Keratinocyte (primary cell): ENCODE data around the gene TRIM6. TPM values are rescaled to one million over a fixed set of nuclear protein-coding genes. Genes with fewer than 3 reads are reported as not detected.
"Not testable (repeated sequence)": the region's sequence is repeated elsewhere in the genome, so short reads cannot be mapped to it uniquely, and the experiment has no call there.

ENCODE experiments used
- DNase-seq: peaks from one replicate; pipeline ENCODE4 v3.0.0-alpha.2; 2011; ENCODE audit warnings: low read depth, missing footprints, low spot score
- FAIRE-seq: peaks from 2 replicates; lab custom pipeline; 2011; peaks lifted over from hg19 to GRCh38; lab: Jason Lieb, UNC
- H2AFZ ChIP-seq: 2 replicates; pipeline ENCODE4 v1.6.0; 2012; ENCODE audit warnings: low read length, control low read depth, inconsistent platforms; ENCODE audit not compliant: control insufficient read depth
- H3K27ac ChIP-seq: 2 replicates; pipeline ENCODE4 v1.5.1; 2011; ENCODE audit warnings: low read length; ENCODE audit not compliant: control insufficient read depth, insufficient read depth
- H3K27me3 ChIP-seq: 3 replicates; pipeline ENCODE4 v1.6.0; 2011; ENCODE audit warnings: low read length; ENCODE audit not compliant: control insufficient read depth, insufficient read depth; ENCODE audit errors: extremely low read depth
- H3K36me3 ChIP-seq, 2 experiments: 2 replicates in 1 of 2; 3 replicates in 1 of 2; pipeline ENCODE4 v1.5.1; 2011; ENCODE audit warnings: low read length in 2 of 2, mild to moderate bottlenecking in 1 of 2; ENCODE audit not compliant: control insufficient read depth in 2 of 2, insufficient read depth in 2 of 2; ENCODE audit errors: extremely low read depth in 1 of 2
- H3K4me1 ChIP-seq: 3 replicates; pipeline ENCODE4 v1.5.1; 2011; ENCODE audit warnings: low read length; ENCODE audit not compliant: control insufficient read depth, insufficient read depth; ENCODE audit errors: extremely low read depth
- H3K4me2 ChIP-seq: 3 replicates; pipeline ENCODE4 v1.6.0; 2011; ENCODE audit warnings: low read depth, low read length; ENCODE audit not compliant: control insufficient read depth, insufficient read depth; ENCODE audit errors: extremely low read depth
- H3K4me3 ChIP-seq, 3 experiments: fragments of 200-600 bp in 1 of 3; sonication (generic) in 1 of 3; 2 replicates in 2 of 3; 3 replicates in 1 of 3; pipeline ENCODE4 v1.5.1; 2011 to 2016; ENCODE audit warnings: low read length in 3 of 3, mild to moderate bottlenecking in 3 of 3, control low read depth in 2 of 3, inconsistent platforms in 1 of 3, low read depth in 1 of 3, mixed read lengths in 1 of 3, mixed run types in 1 of 3, moderate library complexity in 1 of 3; ENCODE audit not compliant: control insufficient read depth in 2 of 3, insufficient read depth in 2 of 3; ENCODE audit errors: extremely low read depth in 1 of 3
- H3K79me2 ChIP-seq: 2 replicates; pipeline ENCODE4 v1.6.0; 2012; ENCODE audit warnings: low read length; ENCODE audit not compliant: control insufficient read depth, insufficient read depth
- H3K9ac ChIP-seq: 3 replicates; pipeline ENCODE4 v1.6.0; 2011; ENCODE audit warnings: low read length; ENCODE audit not compliant: control insufficient read depth, insufficient read depth; ENCODE audit errors: extremely low read depth
- H3K9me1 ChIP-seq: 3 replicates; pipeline ENCODE4 v1.6.0; 2011; ENCODE audit warnings: low read length; ENCODE audit not compliant: control insufficient read depth, insufficient read depth; ENCODE audit errors: extremely low read depth
- H3K9me3 ChIP-seq: 2 replicates; pipeline ENCODE4 v1.5.1; 2012; ENCODE audit warnings: low read depth, low read length; ENCODE audit not compliant: control insufficient read depth
- H4K20me1 ChIP-seq: 3 replicates; pipeline ENCODE4 v1.6.0; 2011; ENCODE audit warnings: low read length; ENCODE audit not compliant: control insufficient read depth, insufficient read depth; ENCODE audit errors: extremely low read depth
- EZH2 ChIP-seq: IDR thresholded peaks from one replicate; pipeline ENCODE4 v1.6.1; 2012; ENCODE audit warnings: inconsistent platforms, mild to moderate bottlenecking, low read length, moderate library complexity
- dilution Hi-C: fragments of 300-500 bp; cut with MboI; formaldehyde crosslinking; loops from one replicate; pipeline ENCODE4 v1.7.0; 2020; ENCODE audit warnings: low sequenced_read_pairs; ENCODE audit not compliant: extremely low pct_ligation_motif_present
- polyA plus RNA-seq, 5 experiments: library from polyadenylated mRNA; depleted of rRNA in 3 of 5; stranded (reverse) in 3 of 5; stranded (forward) in 1 of 5; unstranded in 1 of 5; fragments of >200 nt; gene quantifications; 1 replicate in 1 of 5; 2 replicates in 3 of 5; 3 replicates in 1 of 5; pipeline versions ENCODE4 v1.2.1 to v1.2.3, GENCODE V29; 2011 to 2012; ENCODE audit warnings: missing spikeins in 2 of 5, low read depth in 1 of 5, low replicate concordance in 1 of 5
- TF ChIP-seq, protein P1 (sequence below), 3 experiments: IDR thresholded peaks in 1 of 3; conservative IDR thresholded peaks in 1 of 3; optimal IDR thresholded peaks in 1 of 3; 2 replicates in 2 of 3; 3 replicates in 1 of 3; pipeline versions ENCODE3 to v1.5.1; 2011; ENCODE audit warnings: low read length in 3 of 3, mild to moderate bottlenecking in 3 of 3, moderate library complexity in 2 of 3, control low read depth in 1 of 3, inconsistent platforms in 1 of 3; ENCODE audit not compliant: insufficient read depth in 2 of 3; ENCODE audit errors: extremely low read depth in 1 of 3

The TRIM6 gene
- polyA plus RNA-seq, 1 donor (not counting 4 experiments of a cell fraction or from before 2014, with no cell fraction given), result 5.2 TPM

DNA sequence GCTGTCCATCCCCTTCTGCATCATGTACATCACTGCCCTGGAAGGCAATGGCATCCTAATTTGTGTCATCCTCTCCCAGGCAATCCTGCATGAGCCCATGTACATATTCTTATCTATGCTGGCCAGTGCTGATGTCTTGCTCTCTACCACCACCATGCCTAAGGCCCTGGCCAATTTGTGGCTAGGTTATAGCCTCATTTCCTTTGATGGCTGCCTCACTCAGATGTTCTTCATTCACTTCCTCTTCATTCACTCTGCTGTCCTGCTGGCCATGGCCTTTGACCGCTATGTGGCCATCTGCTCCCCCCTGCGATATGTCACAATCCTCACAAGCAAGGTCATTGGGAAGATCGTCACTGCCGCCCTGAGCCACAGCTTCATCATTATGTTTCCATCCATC lies 15.4 kb upstream of the TRIM6 start:
- dilution Hi-C loops, result no loop called here
- TF ChIP-seq EZH2, result no peak
- TF ChIP-seq, protein P1, sequence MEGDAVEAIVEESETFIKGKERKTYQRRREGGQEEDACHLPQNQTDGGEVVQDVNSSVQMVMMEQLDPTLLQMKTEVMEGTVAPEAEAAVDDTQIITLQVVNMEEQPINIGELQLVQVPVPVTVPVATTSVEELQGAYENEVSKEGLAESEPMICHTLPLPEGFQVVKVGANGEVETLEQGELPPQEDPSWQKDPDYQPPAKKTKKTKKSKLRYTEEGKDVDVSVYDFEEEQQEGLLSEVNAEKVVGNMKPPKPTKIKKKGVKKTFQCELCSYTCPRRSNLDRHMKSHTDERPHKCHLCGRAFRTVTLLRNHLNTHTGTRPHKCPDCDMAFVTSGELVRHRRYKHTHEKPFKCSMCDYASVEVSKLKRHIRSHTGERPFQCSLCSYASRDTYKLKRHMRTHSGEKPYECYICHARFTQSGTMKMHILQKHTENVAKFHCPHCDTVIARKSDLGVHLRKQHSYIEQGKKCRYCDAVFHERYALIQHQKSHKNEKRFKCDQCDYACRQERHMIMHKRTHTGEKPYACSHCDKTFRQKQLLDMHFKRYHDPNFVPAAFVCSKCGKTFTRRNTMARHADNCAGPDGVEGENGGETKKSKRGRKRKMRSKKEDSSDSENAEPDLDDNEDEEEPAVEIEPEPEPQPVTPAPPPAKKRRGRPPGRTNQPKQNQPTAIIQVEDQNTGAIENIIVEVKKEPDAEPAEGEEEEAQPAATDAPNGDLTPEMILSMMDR (optimal IDR thresholded peaks at IDR 0.05 in 1 of 3, IDR thresholded peaks at IDR 0.05 in 1 of 3, conservative IDR thresholded peaks at IDR 0.05 in 1 of 3; ENCODE audit: extremely low read depth in 1 of 3, insufficient read depth in 2 of 3, low read length in 3 of 3), result no peak

DNA sequence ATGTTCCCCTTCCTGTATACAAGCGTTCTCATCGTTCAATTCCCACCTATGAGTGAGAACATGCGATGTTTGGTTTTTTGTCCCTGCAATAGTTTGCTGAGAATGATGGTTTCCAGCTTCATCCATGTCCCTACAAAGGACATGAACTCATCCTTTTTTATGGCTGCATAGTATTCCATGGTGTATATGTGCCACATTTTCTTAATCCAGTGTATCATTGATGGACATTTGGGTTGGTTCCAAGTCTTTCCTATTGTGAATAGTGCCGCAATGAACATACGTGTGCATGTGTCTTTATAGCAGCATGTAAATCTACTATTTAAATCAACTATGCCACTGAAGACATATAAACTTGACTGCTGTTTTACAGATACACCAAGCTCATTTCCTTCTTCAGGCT lies 12.0 kb upstream of the TRIM6 start:
- H3K4me2 ChIP-seq, H3K4me1 ChIP-seq, H3K9me1 ChIP-seq, dilution Hi-C loops, H3K9me3 ChIP-seq, H3K4me3 ChIP-seq, H2AFZ ChIP-seq, H3K27ac ChIP-seq, H3K27me3 ChIP-seq, FAIRE-seq, H4K20me1 ChIP-seq, H3K79me2 ChIP-seq, H3K9ac ChIP-seq, H3K36me3 ChIP-seq, DNase-seq: not testable (repeated sequence)

More for the DNA sequence above, 15.4 kb upstream of the TRIM6 start:
- H3K27me3 ChIP-seq, result no peaks in the 10 kb centered on the region
- no peaks in the 10 kb centered on the region for H3K9me3 ChIP-seq
- no peaks in the 10 kb centered on the region for H3K79me2 ChIP-seq
- no peak overlapping the region for H3K4me3 ChIP-seq
- no peak overlapping the region for H3K9ac ChIP-seq
- no peaks in the 10 kb centered on the region for H3K36me3 ChIP-seq
- H4K20me1 ChIP-seq, result no peaks in the 10 kb centered on the region
- H3K27ac ChIP-seq, result no peak overlapping the region
- no peaks in the 10 kb centered on the region for H3K4me1 ChIP-seq
- no peaks in the 10 kb centered on the region for H3K9me1 ChIP-seq
- no peak for FAIRE-seq
- DNase-seq, result no peak
- no peak overlapping the region for H2AFZ ChIP-seq
- no peak overlapping the region for H3K4me2 ChIP-seq

DNA sequence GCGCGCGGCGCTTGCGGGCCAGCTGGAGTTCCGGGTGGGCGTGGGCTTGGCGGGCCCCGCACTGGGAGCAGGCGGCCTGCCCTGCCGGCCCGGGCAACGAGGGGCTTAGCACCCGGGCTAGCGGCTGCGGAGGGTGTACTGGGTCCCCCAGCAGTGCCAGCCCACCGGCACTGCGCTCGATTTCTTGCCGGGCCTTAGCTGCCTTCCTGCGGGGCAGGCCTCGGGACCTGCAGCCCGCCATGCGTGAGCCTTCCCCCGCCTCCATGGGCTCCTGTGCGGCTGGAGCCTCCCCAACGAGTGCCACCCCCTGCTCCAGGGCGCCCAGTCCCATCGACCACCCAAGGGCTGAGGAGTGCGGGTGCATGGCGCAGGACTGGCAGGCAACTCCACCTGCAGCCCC lies 6.5 kb upstream of the TRIM6 start:
- H3K9ac ChIP-seq, DNase-seq, H2AFZ ChIP-seq, H3K36me3 ChIP-seq, H3K27ac ChIP-seq, H3K9me3 ChIP-seq, dilution Hi-C loops, H3K9me1 ChIP-seq, FAIRE-seq, H3K4me3 ChIP-seq, H3K79me2 ChIP-seq, H3K4me2 ChIP-seq, H3K27me3 ChIP-seq, H3K4me1 ChIP-seq, H4K20me1 ChIP-seq: not testable (repeated sequence)
